CD14-positive monocyte (primary cell): ENCODE data around the gene CPT1A. TPM values are rescaled to one million over a fixed set of nuclear protein-coding genes. Genes with fewer than 3 reads are reported as not detected.

ENCODE experiments used
- DNase-seq, 3 donors: peaks; one replicate each; pipeline ENCODE4 v3.0.0-alpha.2; 2011 to 2022
- H2AFZ ChIP-seq: 2 replicates; pipeline ENCODE4 v1.6.0; 2012; ENCODE audit warnings: mild to moderate bottlenecking, low read depth, low read length, inconsistent platforms; ENCODE audit not compliant: insufficient read depth, poor library complexity, severe bottlenecking
- H3K27ac ChIP-seq, 2 donors: 1 replicate in 1 of 2; 2 replicates in 1 of 2; pipeline ENCODE4 v1.5.1; 2012 to 2013; ENCODE audit warnings: low read length in 2 of 2, control low read depth in 1 of 2, inconsistent platforms in 1 of 2, low read depth in 1 of 2, mild to moderate bottlenecking in 1 of 2
- H3K27me3 ChIP-seq, 2 donors: one replicate each; pipeline versions ENCODE4 v1.6.0 to v1.6.1; 2011 to 2013; ENCODE audit warnings: low read length in 2 of 2; ENCODE audit not compliant: control insufficient read depth in 2 of 2, insufficient read depth in 2 of 2
- H3K36me3 ChIP-seq, 2 donors: replicated peaks in 1 of 2; 1 replicate in 1 of 2; 2 replicates in 1 of 2; pipeline versions ENCODE4 v1.5.1 to v1.6.1; 2012 to 2013; ENCODE audit warnings: low read length in 2 of 2, control low read depth in 1 of 2, inconsistent platforms in 1 of 2, mild to moderate bottlenecking in 1 of 2; ENCODE audit not compliant: insufficient read depth in 2 of 2, control insufficient read depth in 1 of 2
- H3K4me1 ChIP-seq, 2 donors: 1 replicate in 1 of 2; 2 replicates in 1 of 2; pipeline versions ENCODE4 v1.5.1 to v1.6.1; 2012 to 2013; ENCODE audit warnings: low read length in 2 of 2, control low read depth in 1 of 2, inconsistent platforms in 1 of 2, mild to moderate bottlenecking in 1 of 2, moderate library complexity in 1 of 2; ENCODE audit not compliant: insufficient read depth in 2 of 2, control insufficient read depth in 1 of 2
- H3K4me2 ChIP-seq: replicated peaks from 2 replicates; pipeline ENCODE3; 2012; ENCODE audit warnings: low read length, moderate library complexity, mild to moderate bottlenecking; ENCODE audit not compliant: poor library complexity, severe bottlenecking; ENCODE audit errors: extremely low read depth
- H3K4me3 ChIP-seq, 3 experiments: fragments of 200-600 bp in 1 of 3; sonication (generic) in 1 of 3; replicated peaks in 1 of 3; 1 replicate in 2 of 3; 2 replicates in 1 of 3; pipeline ENCODE4 v1.5.1; 2011 to 2013; ENCODE audit warnings: low read length in 3 of 3, mild to moderate bottlenecking in 3 of 3, control low read depth in 2 of 3, low read depth in 2 of 3, inconsistent platforms in 1 of 3, moderate library complexity in 1 of 3
- H3K79me2 ChIP-seq: 2 replicates; pipeline ENCODE4 v1.6.0; 2012; ENCODE audit warnings: mild to moderate bottlenecking, control low read depth, inconsistent platforms, low read length, moderate library complexity; ENCODE audit not compliant: insufficient read depth
- H3K9ac ChIP-seq: 2 replicates; pipeline ENCODE4 v1.6.0; 2017; ENCODE audit warnings: low read length, mild to moderate bottlenecking; ENCODE audit not compliant: insufficient read depth, poor library complexity, severe bottlenecking
- H3K9me3 ChIP-seq, 2 donors: replicated peaks in 1 of 2; 1 replicate in 1 of 2; 2 replicates in 1 of 2; pipeline versions ENCODE4 v1.5.1 to v1.6.1; 2012 to 2013; ENCODE audit warnings: low read length in 2 of 2, control low read depth in 1 of 2; ENCODE audit not compliant: control insufficient read depth in 1 of 2, insufficient read depth in 1 of 2
- H4K20me1 ChIP-seq: 2 replicates; pipeline ENCODE4 v1.6.0; 2012; ENCODE audit warnings: mild to moderate bottlenecking, low read length, control low read depth, moderate library complexity; ENCODE audit not compliant: insufficient read depth
- H3K27ac Mint-ChIP-seq, 7 donors: one replicate each; pipeline ENCODE4 v1.8.0; 2020; ENCODE audit warnings: mild to moderate bottlenecking in 7 of 7, mixed read lengths in 7 of 7, moderate library complexity in 6 of 7, inconsistent platforms in 2 of 7
- H3K27me3 Mint-ChIP-seq, 3 donors: one replicate each; pipeline ENCODE4 v1.8.0; 2021 to 2022; ENCODE audit warnings: low read depth in 3 of 3, mild to moderate bottlenecking in 3 of 3, mixed read lengths in 3 of 3, moderate library complexity in 3 of 3, inconsistent platforms in 1 of 3
- H3K36me3 Mint-ChIP-seq, 2 donors: one replicate each; pipeline ENCODE4 v1.8.0; 2020; ENCODE audit warnings: mixed read lengths in 2 of 2, inconsistent platforms in 1 of 2, mild to moderate bottlenecking in 1 of 2
- H3K4me1 Mint-ChIP-seq: one replicate; pipeline ENCODE4 v1.8.0; 2020; ENCODE audit warnings: mild to moderate bottlenecking, mixed read lengths
- H3K4me3 Mint-ChIP-seq, 2 donors: one replicate each; pipeline ENCODE4 v1.8.0; 2020; ENCODE audit warnings: mild to moderate bottlenecking in 2 of 2, mixed read lengths in 2 of 2, moderate library complexity in 1 of 2
- H3K9me3 Mint-ChIP-seq, 7 donors: one replicate each; pipeline ENCODE4 v1.8.0; 2020 to 2022; ENCODE audit warnings: mixed read lengths in 7 of 7, mild to moderate bottlenecking in 6 of 7, moderate library complexity in 6 of 7, inconsistent platforms in 2 of 7
- CTCF ChIP-seq: fragments of 200-600 bp; IDR thresholded peaks from one replicate; pipeline ENCODE4 v1.8.0; 2022; ENCODE audit warnings: antibody characterized with exemption, mild to moderate bottlenecking
- WGBS: methylation state at CpG from one replicate; pipeline ENCODE4 v1.1.5; 2013; ENCODE audit warnings: missing lambda C conversion rate; ENCODE audit not compliant: insufficient coverage; 5-methylcytosine and 5-hydroxymethylcytosine counted together
- intact Hi-C, 2 donors: fragments of 100-400 bp; cut with micrococcal nuclease; formaldehyde crosslinking; loops; one replicate each; pipeline versions ENCODE4 v1.15.0 to v1.15.1; 2023
- polyA plus RNA-seq, 3 donors: library from polyadenylated mRNA; depleted of rRNA in 1 of 3; unstranded in 2 of 3; stranded (reverse) in 1 of 3; fragments of 300-500 nt in 2 of 3; fragments of >200 nt in 1 of 3; fragmentation: Illumina TruSeq in 2 of 3; gene quantifications; 1 replicate in 2 of 3; 2 replicates in 1 of 3; pipeline ENCODE4 v1.2.3, GENCODE V29; 2012 to 2021

Gene CPT1A
- polyA plus RNA-seq, 3 donors = 5.6 to 42.5 (median 7.0) TPM

GRCh38 chr11:68724293-68724692 lies 117.4 kb downstream of the CPT1A start:
- no peaks in the 10 kb centered on the region for H3K9me3 ChIP-seq
- 32% methylated on average over 2 of the region's 4 CpGs for WGBS

GRCh38 chr11:68722143-68722542 lies 119.6 kb downstream of the CPT1A start:
- H3K36me3 Mint-ChIP-seq = peaks cover 17 to 21% of the 10 kb centered on the region in 2 donors
- intact Hi-C loops = no loop called here
- Histone ChIP-seq H3K27me3 (no peaks in the 10 kb centered on the region), H3K4me1 (peaks cover 0 to 3% of the 10 kb centered on the region in 2 donors), H3K4me2 (no peak overlapping the region), H3K4me3 (no peak overlapping the region), H2AFZ (no peak overlapping the region), H4K20me1 (no peaks in the 10 kb centered on the region), H3K27ac (no peak overlapping the region), H3K36me3 (peaks cover 0 to 10% of the 10 kb centered on the region in 2 donors), H3K79me2 (no peaks in the 10 kb centered on the region), H3K9ac (no peak overlapping the region), H3K9me3 (no peaks in the 10 kb centered on the region)
- H3K4me3 Mint-ChIP-seq = no peak overlapping the region
- H3K9me3 Mint-ChIP-seq = peaks cover 0 to 14% (median 10%) of the 10 kb centered on the region in 7 donors
- DNase-seq = no peak
- no peak overlapping the region for H3K27ac Mint-ChIP-seq
- H3K27me3 Mint-ChIP-seq = peaks cover 0 to 2% (median 1%) of the 10 kb centered on the region in 3 donors
- no CpG with 5 or more reads among the region's 1 CpG for WGBS
- no peak for TF ChIP-seq CTCF
- H3K4me1 Mint-ChIP-seq = peaks cover 9% of the 10 kb centered on the region

More at GRCh38 chr11:68724293-68724692, 117.4 kb downstream of the CPT1A start:
- intact Hi-C loops = no loop called here
- peaks cover 0 to 2% (median 0%) of the 10 kb centered on the region in 3 donors for H3K27me3 Mint-ChIP-seq
- H3K4me3 ChIP-seq = no peak overlapping the region
- H2AFZ ChIP-seq = no peak overlapping the region
- peaks cover 0 to 13% (median 10%) of the 10 kb centered on the region in 7 donors for H3K9me3 Mint-ChIP-seq
- H3K79me2 ChIP-seq = no peaks in the 10 kb centered on the region
- no peak overlapping the region for H3K4me2 ChIP-seq
- peak overlapping the region in 1 of 7 donors; percentile 4 for H3K27ac Mint-ChIP-seq
- peaks cover 0 to 10% of the 10 kb centered on the region in 2 donors for H3K36me3 ChIP-seq
- H3K4me1 Mint-ChIP-seq = peaks cover 6% of the 10 kb centered on the region
- no peak for TF ChIP-seq CTCF
- H3K27ac ChIP-seq = no peak overlapping the region
- no peaks in the 10 kb centered on the region for H4K20me1 ChIP-seq
- H3K9ac ChIP-seq = no peak overlapping the region
- peak overlapping the region in 1 of 2 donors; percentile 6 for H3K4me3 Mint-ChIP-seq
- H3K4me1 ChIP-seq = peaks cover 0 to 3% of the 10 kb centered on the region in 2 donors
- no peaks in the 10 kb centered on the region for H3K27me3 ChIP-seq
- DNase-seq = peak; percentile 34 to 59 (median 38)
- peaks cover 15 to 18% of the 10 kb centered on the region in 2 donors for H3K36me3 Mint-ChIP-seq
